ENCODE data around the gene GAS2L1. TPM values are rescaled to one million over a fixed set of nuclear protein-coding genes. Genes with fewer than 3 reads are reported as not detected.
"Not testable (repeated sequence)": the region's sequence is repeated elsewhere in the genome, so short reads cannot be mapped to it uniquely, and the experiment has no call there.

GAS2L1 gene
- total RNA-seq, 3 donors from 2014 or later = 19.7 to 34.7 (median 24.7) TPM

DNA sequence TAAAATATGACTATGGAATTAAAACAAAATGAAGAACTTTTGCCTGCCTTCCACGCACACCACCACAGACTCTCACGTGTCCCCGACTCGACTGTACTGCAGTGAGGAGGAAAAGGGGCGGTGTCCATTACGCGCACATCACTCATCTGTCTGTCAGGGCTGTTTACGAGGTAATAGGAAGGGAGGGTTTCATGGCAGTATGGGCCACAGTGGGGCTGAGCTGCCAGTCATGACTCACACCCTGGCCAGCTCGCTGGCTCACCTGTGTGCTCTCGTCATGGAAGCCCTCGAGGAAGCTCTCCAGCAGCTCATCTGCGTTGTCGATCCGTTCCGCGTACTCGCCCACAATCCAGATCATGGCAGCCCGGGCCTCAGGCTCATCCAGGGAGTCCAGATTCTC is 42.5 kb downstream of the GAS2L1 start:
- TF ChIP-seq, protein P1, sequence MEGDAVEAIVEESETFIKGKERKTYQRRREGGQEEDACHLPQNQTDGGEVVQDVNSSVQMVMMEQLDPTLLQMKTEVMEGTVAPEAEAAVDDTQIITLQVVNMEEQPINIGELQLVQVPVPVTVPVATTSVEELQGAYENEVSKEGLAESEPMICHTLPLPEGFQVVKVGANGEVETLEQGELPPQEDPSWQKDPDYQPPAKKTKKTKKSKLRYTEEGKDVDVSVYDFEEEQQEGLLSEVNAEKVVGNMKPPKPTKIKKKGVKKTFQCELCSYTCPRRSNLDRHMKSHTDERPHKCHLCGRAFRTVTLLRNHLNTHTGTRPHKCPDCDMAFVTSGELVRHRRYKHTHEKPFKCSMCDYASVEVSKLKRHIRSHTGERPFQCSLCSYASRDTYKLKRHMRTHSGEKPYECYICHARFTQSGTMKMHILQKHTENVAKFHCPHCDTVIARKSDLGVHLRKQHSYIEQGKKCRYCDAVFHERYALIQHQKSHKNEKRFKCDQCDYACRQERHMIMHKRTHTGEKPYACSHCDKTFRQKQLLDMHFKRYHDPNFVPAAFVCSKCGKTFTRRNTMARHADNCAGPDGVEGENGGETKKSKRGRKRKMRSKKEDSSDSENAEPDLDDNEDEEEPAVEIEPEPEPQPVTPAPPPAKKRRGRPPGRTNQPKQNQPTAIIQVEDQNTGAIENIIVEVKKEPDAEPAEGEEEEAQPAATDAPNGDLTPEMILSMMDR (IDR thresholded peaks at IDR 0.05) = no peak
- intact Hi-C loops (cut with DNase I, micrococcal nuclease) = no loop called here
- ATAC-seq = no peak
- Histone ChIP-seq H3K36me3 (ENCODE audit: low read depth) (peaks cover 8% of the 10 kb centered on the region), H3K4me3 (no peak overlapping the region), H3K9me3 (no peaks in the 10 kb centered on the region), H3K4me1 (ENCODE audit: low read depth) (no peaks in the 10 kb centered on the region)
- DNase-seq = no peak

DNA sequence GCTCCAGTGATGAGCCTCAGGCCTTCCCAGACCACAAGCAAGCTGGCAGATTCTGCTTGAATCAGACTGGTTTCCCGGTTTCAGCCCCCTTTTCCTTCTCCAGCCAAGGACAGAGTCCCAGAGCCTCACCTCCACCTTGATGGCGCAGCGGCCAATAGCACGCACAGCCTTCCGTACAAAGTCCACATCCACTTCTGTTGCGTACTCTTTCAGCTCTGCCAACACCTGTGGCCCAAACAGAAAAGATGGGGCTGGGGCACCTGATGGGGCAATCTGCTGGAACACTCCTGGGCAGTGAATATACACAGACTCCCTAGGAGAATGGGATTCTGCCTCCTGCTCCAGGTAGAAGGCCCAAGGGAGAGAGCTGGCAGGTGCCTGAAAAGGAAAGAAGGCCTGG is 44.6 kb downstream of the GAS2L1 start:
- Histone ChIP-seq H3K4me3 (no peak overlapping the region), H3K36me3 (ENCODE audit: low read depth) (peaks cover 11% of the 10 kb centered on the region), H3K4me1 (ENCODE audit: low read depth) (no peaks in the 10 kb centered on the region), H3K9me3 (no peaks in the 10 kb centered on the region)
- intact Hi-C loops (cut with DNase I, micrococcal nuclease) = no loop called here
- ATAC-seq (peak; percentile 86), DNase-seq (peak in 2 of 3 donors; percentile 33 to 51)
- TF ChIP-seq, protein P1 (IDR thresholded peaks at IDR 0.05) = no peak

DNA sequence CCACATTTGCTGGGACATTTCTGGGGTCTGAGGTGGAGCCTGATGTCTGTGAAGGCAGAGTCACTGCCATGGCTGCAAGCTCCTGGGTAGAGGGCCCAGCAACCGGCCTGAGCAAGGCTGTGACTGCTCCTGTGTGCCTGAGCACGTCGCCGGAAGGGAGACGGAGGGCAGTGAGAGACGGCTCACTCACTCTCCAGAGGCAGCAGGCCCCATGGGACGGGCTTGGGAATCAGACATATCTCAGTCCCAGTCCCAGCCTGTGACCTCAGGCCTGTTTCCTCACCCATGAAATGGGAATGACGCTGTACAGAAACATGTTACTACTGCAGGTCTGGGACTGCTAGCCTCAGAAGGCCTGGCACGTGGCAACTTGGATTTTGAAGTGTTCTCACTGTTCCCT is 45.4 kb downstream of the GAS2L1 start:
- no peaks in the 10 kb centered on the region for H3K4me1 ChIP-seq (ENCODE audit: low read depth)
- no peak overlapping the region for H3K4me3 ChIP-seq
- H3K9me3 ChIP-seq = no peaks in the 10 kb centered on the region
- TF ChIP-seq, protein P1 (IDR thresholded peaks at IDR 0.05) = no peak
- intact Hi-C loops (cut with DNase I, micrococcal nuclease) = no loop called here
- peak in 1 of 3 donors; percentile 23 for DNase-seq
- peaks cover 11% of the 10 kb centered on the region for H3K36me3 ChIP-seq (ENCODE audit: low read depth)
- no peak for ATAC-seq

DNA sequence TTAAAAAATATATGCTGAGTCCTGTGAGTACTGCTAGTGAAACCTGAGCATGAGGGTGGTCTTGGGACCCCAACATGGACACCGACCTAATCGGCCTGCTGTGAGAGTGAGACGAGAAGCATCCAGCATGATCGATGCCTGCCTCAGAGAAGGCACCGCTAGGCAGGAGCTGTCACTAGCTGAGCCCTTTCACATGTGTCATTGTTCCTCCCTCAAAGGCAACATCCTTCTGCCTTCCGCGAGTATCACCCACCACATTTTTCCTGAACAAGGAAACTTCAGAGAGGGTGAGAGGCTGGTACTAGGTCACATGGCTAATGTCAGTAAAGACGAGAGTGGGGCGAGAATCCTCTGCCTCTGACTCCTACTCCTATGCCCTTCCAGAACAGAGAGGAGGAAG is 46.3 kb downstream of the GAS2L1 start:
- Histone ChIP-seq H3K4me3 (no peak overlapping the region), H3K36me3 (ENCODE audit: low read depth) (peaks cover 11% of the 10 kb centered on the region), H3K4me1 (ENCODE audit: low read depth) (no peaks in the 10 kb centered on the region), H3K9me3 (no peaks in the 10 kb centered on the region)
- TF ChIP-seq, protein P1 (IDR thresholded peaks at IDR 0.05) = no peak
- no peak for DNase-seq
- ATAC-seq = no peak
- intact Hi-C loops (cut with DNase I, micrococcal nuclease) = no loop called here

DNA sequence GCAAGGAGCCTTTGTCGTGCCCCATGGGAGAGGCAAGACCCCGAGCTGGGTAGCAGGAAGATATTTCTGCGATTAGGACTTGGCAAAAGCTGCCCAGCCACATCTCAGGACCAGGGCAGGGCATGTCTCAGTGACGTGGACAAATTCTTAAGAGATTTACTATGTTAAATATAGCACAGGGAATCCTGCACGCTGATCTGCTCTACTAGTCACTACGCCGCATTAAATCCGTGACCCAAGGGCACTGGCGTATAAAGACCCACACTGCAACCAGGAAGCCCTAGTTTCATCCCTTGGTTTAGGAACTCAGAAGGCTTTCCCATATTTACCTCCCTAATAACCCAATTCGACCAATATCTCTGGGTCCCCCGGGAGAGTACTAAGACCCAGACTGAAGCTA is 46.8 kb downstream of the GAS2L1 start:
- intact Hi-C loops (cut with DNase I, micrococcal nuclease) = no loop called here
- Histone ChIP-seq H3K4me3 (no peak overlapping the region), H3K9me3 (no peaks in the 10 kb centered on the region), H3K36me3 (ENCODE audit: low read depth) (peaks cover 11% of the 10 kb centered on the region), H3K4me1 (ENCODE audit: low read depth) (no peaks in the 10 kb centered on the region)
- TF ChIP-seq, protein P1 (IDR thresholded peaks at IDR 0.05) = no peak
- no peak for ATAC-seq
- DNase-seq = peak in 1 of 3 donors; percentile 8

DNA sequence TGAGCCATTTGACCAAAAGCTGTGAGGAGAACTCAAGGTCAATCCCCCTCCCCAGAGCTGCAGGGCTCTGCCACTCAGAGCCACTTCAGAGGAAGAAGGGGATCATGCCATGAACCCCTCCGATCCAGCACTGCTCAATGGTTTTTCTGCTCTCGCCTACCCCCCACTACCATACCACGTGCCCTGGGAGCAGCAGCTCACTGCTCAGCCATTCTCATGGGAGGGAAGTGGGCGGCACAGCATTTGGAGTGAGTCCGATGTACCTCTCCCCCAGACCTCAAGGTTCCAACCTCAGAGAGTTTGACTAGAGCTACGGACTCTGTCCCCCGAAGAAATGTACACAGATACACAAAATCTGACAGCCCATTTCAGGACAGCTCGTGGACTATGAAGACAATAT is 47.4 kb downstream of the GAS2L1 start:
- no peaks in the 10 kb centered on the region for H3K4me1 ChIP-seq (ENCODE audit: low read depth)
- H3K36me3 ChIP-seq (ENCODE audit: low read depth) = peaks cover 11% of the 10 kb centered on the region
- DNase-seq (peak in 1 of 3 donors; percentile 5), ATAC-seq (no peak)
- no peaks in the 10 kb centered on the region for H3K9me3 ChIP-seq
- intact Hi-C loops (cut with DNase I, micrococcal nuclease) = no loop called here
- TF ChIP-seq, protein P1 (IDR thresholded peaks at IDR 0.05) = no peak
- no peak overlapping the region for H3K4me3 ChIP-seq

DNA sequence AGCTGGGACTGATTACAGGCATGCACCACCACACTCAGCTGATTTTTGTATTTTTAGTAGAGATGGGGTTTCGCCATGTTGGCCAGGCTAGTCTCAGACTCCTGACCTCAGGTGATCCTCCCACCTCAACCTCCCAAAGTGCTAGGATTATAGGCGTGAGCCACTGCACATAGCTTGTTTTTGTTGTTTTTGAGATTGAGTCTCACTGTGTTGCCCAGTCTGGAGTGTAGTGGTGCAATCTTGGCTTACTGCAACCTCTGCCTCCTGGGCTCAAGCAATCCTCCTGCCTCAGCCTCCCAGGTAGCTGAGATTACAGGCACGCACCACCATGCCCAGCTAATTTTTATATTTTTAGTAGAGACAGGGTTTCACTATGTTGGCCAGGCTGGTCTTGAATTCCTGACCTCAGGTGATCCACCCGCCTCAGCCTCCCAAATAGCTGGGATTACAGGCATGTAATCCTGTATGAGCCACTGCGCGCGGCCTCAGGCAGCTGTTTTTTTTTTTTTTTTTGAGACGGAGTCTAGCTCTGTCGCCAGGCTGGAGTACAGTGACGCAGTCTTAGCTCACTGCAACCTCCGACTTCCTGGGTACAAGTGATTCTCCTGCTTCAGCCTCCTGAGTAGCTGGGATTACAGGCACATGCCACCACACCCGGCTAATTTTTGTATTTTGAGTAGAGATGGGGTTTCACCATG is 50.9 kb downstream of the GAS2L1 start:
- intact Hi-C loops (cut with DNase I, micrococcal nuclease); H3K36me3 ChIP-seq (ENCODE audit: low read depth); H3K9me3 ChIP-seq; ATAC-seq; H3K4me1 ChIP-seq (ENCODE audit: low read depth); H3K4me3 ChIP-seq: not testable (repeated sequence)
- peak in 1 of 3 donors; percentile 5 for DNase-seq

Data from mucosa of descending colon (tissue), 3 donors.